Choroid plexus epithelial cell (primary cell): Measurements from ENCODE around the gene ZNRD2.

Source experiments
- DNase-seq: peaks from one replicate; pipeline ENCODE4 v3.0.0-alpha.2; 2010; ENCODE audit warnings: low read depth
- H3K4me3 ChIP-seq: 2 replicates; pipeline ENCODE4 v1.5.1; 2011; ENCODE audit warnings: low read depth, mild to moderate bottlenecking, control low read depth, low read length, moderate library complexity
- TF ChIP-seq, protein P1 (sequence below): conservative IDR thresholded peaks from 2 replicates; pipeline ENCODE4 v1.5.1; 2011; ENCODE audit warnings: low read depth, mild to moderate bottlenecking, control low read depth, inconsistent platforms, low read length, moderate library complexity

ZNRD2 gene

DNA sequence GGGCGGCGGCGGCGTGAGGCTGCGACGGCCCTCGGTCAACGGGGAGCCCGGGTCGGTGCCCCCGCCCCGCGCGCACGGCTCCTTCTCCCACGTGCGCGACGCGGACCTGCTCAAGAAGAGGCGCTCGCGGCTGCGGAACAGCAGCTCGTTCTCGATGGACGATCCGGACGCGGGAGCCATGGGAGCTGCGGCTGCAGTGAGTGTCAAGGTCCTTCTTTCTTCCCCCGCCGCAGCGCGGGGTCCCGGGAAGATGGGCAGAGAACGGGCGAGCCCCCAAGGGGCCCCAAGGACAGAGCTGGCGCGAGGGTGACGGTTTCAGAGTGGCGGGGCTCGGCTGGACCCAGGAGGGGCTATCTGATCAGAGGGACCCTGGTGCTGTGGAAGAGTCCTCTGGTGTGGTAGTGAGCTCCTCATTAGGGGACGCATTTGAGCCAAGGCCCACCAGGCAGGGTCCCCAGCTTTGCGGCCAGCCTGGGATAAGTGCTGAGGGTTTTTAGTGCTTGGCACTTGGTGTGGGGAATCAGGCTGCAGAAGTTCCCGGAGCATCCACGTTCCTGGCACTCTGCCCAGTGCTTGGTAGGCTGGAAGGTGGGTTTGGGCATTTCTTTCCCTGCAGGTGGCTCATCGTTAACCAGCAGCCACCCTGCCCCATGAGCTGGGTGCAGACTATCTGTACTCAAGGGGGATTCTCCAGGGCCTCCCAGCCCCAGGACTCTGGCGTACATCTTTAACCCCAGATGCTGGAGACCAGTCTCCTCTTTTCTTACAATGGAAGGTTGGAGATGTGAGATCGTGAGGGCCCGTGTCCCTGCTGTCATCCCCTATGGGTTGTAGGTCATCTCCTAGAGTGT lies 15.3 kb downstream of the ZNRD2 start:
- TF ChIP-seq, protein P1, sequence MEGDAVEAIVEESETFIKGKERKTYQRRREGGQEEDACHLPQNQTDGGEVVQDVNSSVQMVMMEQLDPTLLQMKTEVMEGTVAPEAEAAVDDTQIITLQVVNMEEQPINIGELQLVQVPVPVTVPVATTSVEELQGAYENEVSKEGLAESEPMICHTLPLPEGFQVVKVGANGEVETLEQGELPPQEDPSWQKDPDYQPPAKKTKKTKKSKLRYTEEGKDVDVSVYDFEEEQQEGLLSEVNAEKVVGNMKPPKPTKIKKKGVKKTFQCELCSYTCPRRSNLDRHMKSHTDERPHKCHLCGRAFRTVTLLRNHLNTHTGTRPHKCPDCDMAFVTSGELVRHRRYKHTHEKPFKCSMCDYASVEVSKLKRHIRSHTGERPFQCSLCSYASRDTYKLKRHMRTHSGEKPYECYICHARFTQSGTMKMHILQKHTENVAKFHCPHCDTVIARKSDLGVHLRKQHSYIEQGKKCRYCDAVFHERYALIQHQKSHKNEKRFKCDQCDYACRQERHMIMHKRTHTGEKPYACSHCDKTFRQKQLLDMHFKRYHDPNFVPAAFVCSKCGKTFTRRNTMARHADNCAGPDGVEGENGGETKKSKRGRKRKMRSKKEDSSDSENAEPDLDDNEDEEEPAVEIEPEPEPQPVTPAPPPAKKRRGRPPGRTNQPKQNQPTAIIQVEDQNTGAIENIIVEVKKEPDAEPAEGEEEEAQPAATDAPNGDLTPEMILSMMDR = no peak
- no peak for DNase-seq
- no peak overlapping the region for H3K4me3 ChIP-seq

GRCh38 chr11:65586247-65586630 lies 16.0 kb downstream of the ZNRD2 start:
- H3K4me3 ChIP-seq = no peak overlapping the region
- TF ChIP-seq, protein P1 = no peak
- DNase-seq = no peak

- DNase-seq = peak; percentile 33
- TF ChIP-seq, protein P1 = no peak
- no peak overlapping the region for H3K4me3 ChIP-seq
These were observed 16.4 kb downstream of the ZNRD2 start for GRCh38 chr11:65586676-65587075.

- TF ChIP-seq, protein P1 = peak; percentile 80
- H3K4me3 ChIP-seq = no peak overlapping the region
- peak; percentile 77 for DNase-seq
These were observed 18.1 kb downstream of the ZNRD2 start for GRCh38 chr11:65588199-65589054.

DNA sequence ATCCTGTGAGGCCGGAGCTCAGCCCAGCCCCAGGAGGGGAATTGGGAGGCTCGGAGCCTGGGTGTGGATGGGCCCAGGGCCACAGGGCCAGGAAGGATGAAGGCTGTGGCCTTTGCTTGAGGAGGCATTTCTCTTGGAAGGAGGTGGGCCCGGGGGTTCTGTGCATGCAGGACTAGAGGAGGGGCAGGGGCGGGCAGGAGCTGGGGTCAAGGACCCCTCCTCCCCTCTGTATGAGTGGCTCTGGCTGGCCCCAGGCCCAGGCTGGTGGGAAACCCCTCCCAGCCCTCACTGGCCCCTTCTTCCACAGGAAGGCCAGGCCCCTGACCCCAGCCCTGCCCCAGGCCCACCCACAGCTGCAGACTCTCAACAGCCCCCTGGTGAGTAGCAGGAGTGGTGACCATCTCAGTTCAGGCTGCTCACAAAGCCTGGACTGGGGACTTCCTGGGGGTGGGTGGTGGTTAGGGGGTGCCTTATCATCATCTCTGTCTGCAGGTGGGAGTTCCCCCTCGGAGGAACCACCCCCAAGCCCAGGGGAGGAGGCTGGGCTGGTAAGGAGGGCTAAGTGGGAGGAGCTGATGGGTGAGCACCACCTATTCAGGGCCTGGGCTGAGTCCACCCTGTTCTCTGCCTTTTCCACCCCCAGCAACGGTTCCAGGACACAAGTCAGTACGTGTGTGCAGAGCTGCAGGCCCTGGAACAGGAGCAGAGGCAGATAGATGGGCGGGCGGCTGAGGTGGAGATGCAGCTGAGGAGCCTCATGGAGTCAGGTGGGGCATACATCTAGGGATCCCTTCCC lies 19.4 kb downstream of the ZNRD2 start:
- no peak overlapping the region for H3K4me3 ChIP-seq
- TF ChIP-seq, protein P1 = no peak
- peak; percentile 15 for DNase-seq

GRCh38 chr11:65590240-65590738 lies 20.0 kb downstream of the ZNRD2 start:
- TF ChIP-seq, protein P1 = no peak
- no peak overlapping the region for H3K4me3 ChIP-seq
- DNase-seq = peak; percentile 78
